ENCODE measurements around the gene LDLRAD4.

LDLRAD4 gene

DNA sequence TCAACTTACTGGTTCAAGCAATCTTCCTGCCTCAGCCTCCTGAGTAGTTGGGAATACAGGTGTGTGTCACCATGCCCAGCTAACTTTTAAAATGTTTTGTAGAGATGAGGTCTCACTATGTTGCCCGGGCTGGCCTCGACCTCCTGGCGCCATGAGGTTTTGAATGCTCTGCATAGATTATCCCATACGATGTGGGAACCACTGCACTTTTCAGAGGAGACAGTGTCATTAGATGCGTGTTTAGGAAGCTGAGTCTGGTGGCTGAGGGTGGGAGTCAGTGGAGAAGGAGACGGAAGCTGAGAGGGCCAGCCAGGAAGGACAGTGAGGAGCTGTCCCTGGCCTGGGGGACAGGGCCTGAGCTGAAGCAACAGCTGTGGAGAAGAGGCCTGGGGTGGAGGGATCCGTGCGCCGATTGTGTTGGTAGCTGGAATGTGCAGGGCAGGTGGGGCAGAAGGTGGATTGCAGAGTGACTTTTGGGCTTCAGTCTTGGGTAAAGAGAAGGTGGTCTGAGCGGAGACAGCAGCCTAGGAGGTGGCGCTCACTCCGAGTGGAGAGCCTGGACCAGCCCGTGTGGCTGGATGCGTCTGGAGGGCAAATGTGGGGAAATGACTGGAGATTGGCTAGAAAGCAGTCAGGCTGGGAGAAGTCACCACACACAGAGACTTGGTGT is 68.0 kb downstream of the LDLRAD4 start:
- no peak for DNase-seq (ENCODE audit: low read depth)

- no peak for DNase-seq (ENCODE audit: low read depth)
Measured at GRCh38 chr18:13287372-13287771, 68.8 kb downstream of the LDLRAD4 start.

- DNase-seq (ENCODE audit: low read depth): no peak
Measured at GRCh38 chr18:13288509-13289133, 70.1 kb downstream of the LDLRAD4 start.

DNA sequence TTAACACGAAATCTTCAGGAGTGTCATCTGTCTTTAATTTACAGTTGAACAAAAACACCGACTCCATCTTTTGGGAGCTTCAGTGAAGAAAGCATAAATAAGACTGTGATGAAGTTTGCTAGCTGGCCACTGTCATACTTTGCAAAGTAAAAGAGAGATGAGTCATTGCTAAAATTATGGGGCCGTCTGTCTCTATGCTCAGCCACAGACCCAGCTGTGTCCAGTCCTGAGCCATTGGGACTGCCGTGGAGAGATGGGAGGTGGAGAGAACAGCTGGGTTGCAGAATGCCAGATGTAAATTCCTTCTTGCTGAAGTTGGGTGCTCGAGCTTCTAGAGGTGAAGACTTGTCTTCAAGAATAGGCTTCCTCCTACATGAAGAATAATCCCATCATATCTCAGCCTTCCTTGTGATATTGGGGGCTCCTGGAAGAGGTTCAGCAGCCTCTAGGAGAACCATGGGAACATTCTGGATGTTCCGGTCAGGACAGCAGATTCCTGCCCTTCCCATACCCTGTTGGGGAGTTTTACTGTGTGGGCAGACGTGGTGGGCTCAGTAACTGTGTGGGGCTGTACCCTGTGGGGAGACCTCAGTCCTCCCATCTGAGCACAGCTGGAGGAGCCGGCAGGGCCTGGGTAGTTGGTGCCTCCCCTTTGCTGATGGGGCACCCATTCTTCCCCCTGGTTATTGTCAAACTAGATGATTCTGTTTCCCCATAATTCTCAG is 71.1 kb downstream of the LDLRAD4 start:
- DNase-seq (ENCODE audit: low read depth): no peak

GRCh38 chr18:13290856-13291271 is 72.3 kb downstream of the LDLRAD4 start:
- DNase-seq (ENCODE audit: low read depth): no peak

- DNase-seq (ENCODE audit: low read depth): no peak
Measured at GRCh38 chr18:13291299-13291698, 72.7 kb downstream of the LDLRAD4 start.

GRCh38 chr18:13291745-13292447 is 73.3 kb downstream of the LDLRAD4 start:
- DNase-seq (ENCODE audit: low read depth): no peak

GRCh38 chr18:13292736-13293135 is 74.2 kb downstream of the LDLRAD4 start:
- DNase-seq (ENCODE audit: low read depth): no peak

GRCh38 chr18:13294309-13294708 is 75.7 kb downstream of the LDLRAD4 start:
- no peak for DNase-seq (ENCODE audit: low read depth)

DNA sequence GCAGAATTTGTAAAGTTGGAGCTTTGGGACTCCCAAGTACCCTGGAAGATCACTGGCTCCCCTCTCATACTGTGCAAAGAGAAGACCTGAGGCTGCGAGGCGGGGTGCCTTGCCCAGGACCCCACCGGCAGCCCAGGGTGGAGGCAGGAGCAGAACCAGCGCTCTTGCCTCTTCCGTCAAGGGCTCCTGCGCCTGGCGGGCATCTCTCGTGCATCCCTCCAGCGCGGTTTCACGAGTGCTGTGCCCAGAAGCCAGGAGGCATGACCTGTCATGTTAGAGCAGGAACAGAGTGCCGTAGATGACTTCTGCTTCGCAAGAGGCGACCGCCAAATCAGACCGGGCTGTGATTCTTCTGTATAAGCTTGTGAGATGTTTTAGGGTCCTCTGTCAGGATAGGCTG is 77.3 kb downstream of the LDLRAD4 start:
- DNase-seq (ENCODE audit: low read depth): no peak

DNA sequence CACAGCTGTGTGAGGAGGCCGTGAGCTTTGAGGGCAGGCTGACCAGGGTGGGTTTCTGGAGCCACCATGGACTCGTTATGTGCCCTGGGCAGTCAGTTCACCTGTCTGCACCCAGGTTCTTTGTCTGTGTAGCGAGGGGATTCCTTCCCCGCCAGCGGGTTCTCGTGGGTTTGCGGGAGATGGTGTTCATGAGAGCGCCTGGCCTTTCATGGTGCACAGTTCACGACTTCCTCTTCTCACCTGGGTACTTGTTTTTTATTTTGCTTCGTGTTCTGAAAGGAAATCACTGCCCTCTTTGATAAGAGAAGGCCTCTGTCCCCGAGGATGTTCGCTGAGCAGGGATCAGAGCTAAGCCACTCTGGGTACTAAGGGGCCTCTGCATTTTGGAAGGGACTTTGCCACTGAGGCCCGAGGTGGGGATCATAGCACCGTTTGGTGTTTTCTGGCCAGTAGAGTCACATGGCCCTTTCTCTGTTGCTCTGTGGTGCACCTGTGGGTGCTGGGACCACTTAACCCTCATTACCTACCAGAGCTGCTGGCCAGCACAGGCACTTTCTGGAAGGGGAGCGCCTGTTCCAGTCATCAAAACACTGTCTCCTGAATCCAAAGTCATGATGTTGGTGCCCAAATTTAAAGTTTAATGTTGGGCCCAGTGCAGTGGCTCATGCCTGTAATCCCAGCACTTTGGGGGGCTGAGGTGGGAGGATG is 78.5 kb downstream of the LDLRAD4 start:
- DNase-seq (ENCODE audit: low read depth): no peak

- no peak for DNase-seq (ENCODE audit: low read depth)
Measured at GRCh38 chr18:13298262-13298661, 79.7 kb downstream of the LDLRAD4 start.

GRCh38 chr18:13300029-13300428 is 81.5 kb downstream of the LDLRAD4 start:
- DNase-seq (ENCODE audit: low read depth): no peak

- DNase-seq (ENCODE audit: low read depth): no peak
Measured at GRCh38 chr18:13300796-13301195, 82.2 kb downstream of the LDLRAD4 start.

DNA sequence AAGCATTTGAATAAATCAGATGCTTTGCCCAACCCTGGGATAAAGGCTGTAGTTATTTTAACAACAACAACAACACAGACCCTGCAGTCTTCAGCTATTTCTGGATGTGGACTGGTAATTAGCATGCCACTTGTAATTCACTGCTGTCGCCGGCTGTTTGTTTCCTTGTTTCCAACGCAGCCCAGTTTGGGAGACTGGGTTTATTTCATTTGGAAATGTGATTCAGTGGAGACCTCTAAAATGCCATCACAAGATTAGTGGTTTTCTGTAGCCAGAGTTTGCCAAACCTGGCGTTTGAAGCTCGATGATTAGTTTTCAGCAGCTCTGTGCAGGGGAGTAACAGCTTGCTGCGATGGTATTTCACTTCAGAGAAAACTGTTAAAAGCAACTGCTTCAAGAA is 83.5 kb downstream of the LDLRAD4 start:
- DNase-seq (ENCODE audit: low read depth): no peak

- no peak for DNase-seq (ENCODE audit: low read depth)
Measured at GRCh38 chr18:13302457-13303225, 84.1 kb downstream of the LDLRAD4 start.

GRCh38 chr18:13303756-13304364 is 85.3 kb downstream of the LDLRAD4 start:
- DNase-seq (ENCODE audit: low read depth): no peak

DNA sequence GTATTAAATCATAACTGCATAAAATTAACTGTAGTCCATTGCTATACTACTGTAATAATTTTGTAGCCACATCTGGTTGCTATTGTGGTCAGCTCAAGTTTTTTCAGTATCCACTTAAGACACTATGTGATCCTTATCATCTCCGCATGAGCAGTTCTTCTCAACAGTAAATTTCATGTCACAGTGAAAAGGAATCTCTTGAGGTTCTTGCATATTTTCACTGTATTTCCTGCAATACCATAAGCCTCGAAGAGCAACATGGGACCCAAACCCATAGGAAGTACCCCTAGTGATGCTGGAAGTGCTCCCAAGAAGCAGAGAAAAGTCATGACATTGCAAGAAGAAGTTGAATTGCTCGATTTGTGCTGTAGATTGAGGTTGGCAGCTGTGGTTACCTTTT is 86.7 kb downstream of the LDLRAD4 start:
- DNase-seq (ENCODE audit: low read depth): no peak

- DNase-seq (ENCODE audit: low read depth): no peak
Measured at GRCh38 chr18:13306583-13306982, 88.0 kb downstream of the LDLRAD4 start.

GRCh38 chr18:13308369-13308768 is 89.8 kb downstream of the LDLRAD4 start:
- DNase-seq (ENCODE audit: low read depth): no peak
